Posterior vena cava (tissue), 2 donors: ENCODE measurements around the gene CHID1. TPM values are rescaled to one million over a fixed set of nuclear protein-coding genes. Genes with fewer than 3 reads are reported as not detected.

ENCODE experiments used
- DNase-seq: peaks from one replicate; pipeline ENCODE4 v3.0.0-alpha.2; 2020; ENCODE audit warnings: low spot score
- intact Hi-C, 2 donors: fragments of 100-400 bp; cut with DNase I; formaldehyde crosslinking; loops; one replicate each; pipeline versions ENCODE4 v1.14.1 to v1.14.2; 2022 to 2023
- total RNA-seq, 2 donors: library from RNA; stranded (reverse); fragmentation: NEBNext Ultra II Directional; extraction: Animal tissue kit (Norgen Biotek cat#: 25700); gene quantifications; one replicate each; pipeline ENCODE4 v1.2.1, GENCODE V29; 2021
- donor health status: DM: yes; HTN: yes; CAD: no.
- donor health status: DM: yes; HTN: yes; CAD: no.

CHID1 gene
- total RNA-seq, 2 donors from 2014 or later = 57.9 to 88.5 TPM

DNA sequence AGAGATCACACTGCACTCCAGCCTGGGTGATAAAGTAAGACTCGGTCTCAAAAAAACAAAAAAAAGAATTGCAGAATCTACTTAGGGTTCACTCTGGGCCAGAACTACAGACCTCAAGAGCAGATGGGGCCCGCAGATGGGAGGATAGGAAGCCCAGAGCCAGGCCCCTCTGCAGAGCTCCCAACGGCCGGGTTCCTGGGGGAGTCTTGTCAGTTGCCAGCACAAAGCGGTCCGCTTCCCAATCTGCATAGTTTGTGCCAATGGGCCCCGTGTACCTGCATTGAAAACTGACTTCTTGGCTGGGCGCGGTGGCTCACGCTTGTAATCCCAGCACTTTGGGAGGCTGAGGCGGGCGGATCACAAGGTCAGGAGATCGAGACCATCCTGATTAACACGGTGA, 1.7 kb upstream of the CHID1 start:
- DNase-seq = no peak
- intact Hi-C loops = no loop called here

DNA sequence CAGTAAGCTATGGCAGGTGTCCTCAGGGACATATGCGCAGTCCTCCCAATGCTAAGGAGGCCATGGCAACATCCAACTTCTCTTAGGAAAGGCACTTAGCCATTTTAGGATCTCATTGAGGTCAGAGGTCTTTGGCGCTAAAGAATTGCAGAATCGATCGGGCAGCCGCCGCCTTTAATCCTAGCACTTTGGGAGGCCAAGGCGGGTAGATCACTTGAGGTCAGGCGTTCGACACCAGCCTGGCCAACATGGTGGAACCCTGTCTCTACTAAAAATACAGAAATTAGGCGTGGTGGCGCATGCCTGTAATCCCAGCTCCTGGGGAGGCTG, 1.2 kb upstream of the CHID1 start:
- intact Hi-C loops = no loop called here
- DNase-seq = no peak

DNA sequence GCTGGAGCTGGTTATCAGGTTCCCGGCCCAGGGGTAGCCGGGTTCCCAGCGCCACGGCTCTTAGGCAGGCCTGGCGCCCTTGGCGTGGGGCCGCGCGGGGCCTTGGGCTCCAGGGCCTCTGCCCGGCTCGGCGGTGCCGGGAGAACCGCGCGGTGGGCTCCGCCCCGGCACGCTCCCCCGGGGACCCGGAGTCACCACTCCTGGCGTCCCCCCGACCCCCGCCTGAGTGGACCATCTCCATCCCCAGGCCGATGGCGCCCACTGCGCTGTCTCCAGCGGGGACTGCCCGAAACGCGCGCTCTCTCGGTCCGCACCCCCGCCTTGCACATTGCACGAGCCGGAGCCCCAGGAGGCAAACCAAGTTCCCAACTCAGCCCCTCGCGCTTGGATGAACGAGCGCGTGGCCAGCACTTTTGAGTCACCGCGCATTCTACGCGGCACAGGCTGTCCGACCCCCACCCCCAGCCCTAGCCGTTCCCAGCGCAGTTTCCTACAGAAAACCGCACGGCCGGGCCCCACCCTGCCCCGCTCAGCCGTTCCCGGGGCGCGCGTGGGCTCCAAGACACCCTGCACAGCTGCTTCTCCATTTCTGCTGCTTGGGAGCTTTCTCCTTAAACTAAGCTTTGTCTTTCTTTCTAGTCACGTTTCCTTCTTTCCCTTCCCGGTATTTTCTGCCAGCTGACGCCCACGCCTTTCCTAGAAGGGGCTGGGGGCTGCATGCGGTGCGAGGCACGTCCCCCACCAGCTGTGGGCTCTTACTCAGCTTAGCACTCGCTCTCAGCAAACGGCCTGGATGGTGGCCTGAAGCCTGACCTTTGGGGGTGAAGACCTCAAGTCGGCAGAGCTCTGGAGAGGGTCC, 650 bp upstream of the CHID1 start:
- intact Hi-C loops = no loop called here
- peak; percentile 89 for DNase-seq

DNA sequence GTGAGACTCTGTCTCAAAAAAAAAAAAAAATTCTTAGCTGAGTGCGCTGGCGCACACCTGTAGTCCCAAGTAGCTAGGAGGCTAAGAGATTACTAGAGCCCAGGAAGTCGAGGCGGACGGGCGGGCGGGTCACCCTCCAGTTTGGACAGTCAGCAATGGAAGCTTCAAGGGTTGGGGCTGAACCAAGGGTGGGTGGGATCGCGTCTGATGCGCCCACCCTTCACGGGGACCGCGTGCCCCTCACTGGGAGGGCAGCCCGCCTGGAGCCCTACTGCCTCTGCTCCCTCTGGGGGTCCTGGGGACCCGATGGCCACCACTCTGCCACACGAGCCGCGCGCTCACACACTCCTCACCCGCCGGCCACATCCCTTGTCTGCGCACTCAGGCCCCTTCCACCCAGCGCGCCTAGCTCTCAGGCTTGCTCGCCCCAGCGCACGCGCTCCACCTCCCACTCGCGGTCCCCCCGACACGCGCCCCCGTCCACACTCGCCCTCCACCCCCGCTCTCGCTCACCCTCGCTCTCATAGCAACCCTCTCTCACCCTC, 494 bp downstream of the CHID1 start:
- peak; percentile 82 for DNase-seq
- intact Hi-C loops = no loop called here

DNA sequence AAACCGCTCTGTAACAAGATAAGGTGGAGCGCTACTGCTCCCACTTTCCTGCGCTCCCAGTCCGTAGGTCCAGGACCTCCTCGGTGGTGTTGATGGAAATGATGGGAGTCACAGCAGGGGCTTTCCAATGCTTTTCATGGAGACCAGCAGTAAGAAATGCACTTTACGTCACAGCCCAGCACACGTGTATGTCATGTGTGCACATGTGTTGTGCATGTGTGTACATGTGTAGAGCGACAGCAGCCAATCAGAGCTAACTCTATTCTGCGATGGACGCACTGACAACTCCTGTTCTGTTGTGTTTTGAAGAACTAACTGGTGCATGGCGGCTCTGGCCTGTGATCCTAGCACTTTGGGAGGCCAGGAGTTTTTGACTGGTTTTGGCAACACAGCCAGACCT, 1.2 kb downstream of the CHID1 start:
- no peak for DNase-seq
- intact Hi-C loops = no loop called here

- DNase-seq = no peak
- intact Hi-C loops = no loop called here
Measured at GRCh38 chr11:908273-908672, 2.3 kb downstream of the CHID1 start.

GRCh38 chr11:907668-908067, 2.9 kb downstream of the CHID1 start:
- intact Hi-C loops = no loop called here

DNA sequence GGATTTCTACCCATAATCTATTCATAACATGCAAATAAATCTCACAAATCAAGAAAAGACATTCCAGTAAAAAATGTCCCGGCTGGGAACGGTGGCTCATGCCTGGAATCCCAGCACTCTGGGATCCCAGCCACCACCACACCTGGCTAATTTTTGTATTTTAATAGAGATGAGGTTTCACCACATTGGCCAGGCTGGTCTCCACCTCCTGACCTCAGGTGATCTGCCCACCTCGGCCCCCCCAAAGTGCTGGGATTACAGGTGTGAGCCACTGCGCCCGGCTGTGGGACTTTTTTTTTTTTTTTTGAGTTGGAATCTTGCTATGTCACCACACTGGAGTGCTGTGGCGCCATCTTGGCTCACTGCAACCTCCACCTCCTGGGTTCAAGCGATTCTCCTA, 4.7 kb downstream of the CHID1 start:
- no peak for DNase-seq
- intact Hi-C loops = no loop called here

More at GRCh38 chr11:907668-908067, 2.9 kb downstream of the CHID1 start:
- DNase-seq = no peak

DNA sequence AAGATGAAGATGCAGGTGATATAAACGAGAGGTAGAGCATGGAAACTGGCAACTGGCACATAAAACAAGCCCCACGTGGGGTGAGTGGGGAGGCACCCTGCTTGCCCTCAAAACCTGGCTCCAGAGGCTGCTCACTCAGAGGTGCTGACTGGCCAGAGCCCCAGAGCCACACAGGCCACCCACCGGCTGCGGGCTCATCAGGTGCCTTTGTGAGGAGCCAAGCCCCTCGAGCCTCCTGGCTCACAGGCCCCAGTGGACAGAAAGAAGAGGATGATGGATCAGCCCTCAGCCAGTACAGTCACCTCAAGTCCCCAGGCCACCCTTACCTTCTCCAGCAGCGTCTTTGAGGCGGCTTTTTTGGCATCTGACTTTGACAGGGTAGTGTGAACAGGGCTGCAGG, 6.2 kb downstream of the CHID1 start:
- no peak for DNase-seq
- intact Hi-C loops = no loop called here

DNA sequence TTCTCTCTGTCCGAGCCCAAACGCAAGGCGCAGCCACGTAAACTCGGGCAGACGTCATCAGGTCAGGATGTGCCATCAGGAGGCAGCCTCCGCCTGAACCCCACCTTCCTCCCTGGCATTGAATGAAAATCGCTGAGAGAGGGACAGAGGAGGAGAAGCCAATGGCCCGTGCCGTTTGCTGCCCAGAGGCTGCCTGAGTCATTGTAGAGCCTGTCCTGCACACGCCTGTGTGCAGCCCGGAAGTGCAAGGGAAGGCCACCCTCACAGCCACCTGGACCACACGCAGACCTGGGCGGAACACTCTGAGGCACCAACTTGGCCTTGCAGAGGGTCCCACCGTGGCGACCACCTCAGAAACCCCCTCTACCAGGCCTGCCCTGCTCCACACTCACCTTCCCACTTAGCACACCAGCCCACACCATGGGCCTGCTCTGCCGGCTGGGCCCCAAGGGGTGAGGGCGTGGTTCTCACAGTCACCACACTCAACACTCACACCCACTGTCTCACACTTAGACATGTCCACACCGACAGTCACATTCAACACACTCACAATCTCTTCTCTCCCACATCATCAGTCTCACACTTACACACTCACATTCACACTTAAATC, 9.1 kb downstream of the CHID1 start:
- no peak for DNase-seq
- intact Hi-C loops = no loop called here

- intact Hi-C loops = no loop called here
- DNase-seq = no peak
Measured at GRCh38 chr11:900545-900944, 10.1 kb downstream of the CHID1 start.

DNA sequence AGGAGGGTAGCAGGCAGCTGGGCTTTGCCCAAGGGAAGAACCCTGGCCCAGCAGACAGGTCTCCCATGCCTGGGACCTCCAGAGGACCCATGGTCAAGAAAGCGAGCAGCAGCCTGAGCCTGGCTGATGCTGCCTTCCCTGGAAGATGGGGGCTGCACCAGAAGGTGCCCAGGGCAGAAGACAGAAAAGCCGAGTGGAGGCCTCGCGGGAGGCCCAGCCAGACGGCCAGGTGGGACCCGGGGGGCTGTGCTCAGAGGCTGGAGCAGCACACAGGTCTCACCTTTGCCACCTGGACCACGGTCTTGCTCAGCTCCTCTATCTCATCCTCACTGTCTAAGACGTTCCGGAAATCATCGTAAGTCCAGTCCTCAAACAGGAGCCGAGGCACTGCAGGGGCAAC, 10.9 kb downstream of the CHID1 start:
- intact Hi-C loops = no loop called here
- no peak for DNase-seq

GRCh38 chr11:898540-899190, 11.9 kb downstream of the CHID1 start:
- intact Hi-C loops = no loop called here
- DNase-seq = no peak

DNA sequence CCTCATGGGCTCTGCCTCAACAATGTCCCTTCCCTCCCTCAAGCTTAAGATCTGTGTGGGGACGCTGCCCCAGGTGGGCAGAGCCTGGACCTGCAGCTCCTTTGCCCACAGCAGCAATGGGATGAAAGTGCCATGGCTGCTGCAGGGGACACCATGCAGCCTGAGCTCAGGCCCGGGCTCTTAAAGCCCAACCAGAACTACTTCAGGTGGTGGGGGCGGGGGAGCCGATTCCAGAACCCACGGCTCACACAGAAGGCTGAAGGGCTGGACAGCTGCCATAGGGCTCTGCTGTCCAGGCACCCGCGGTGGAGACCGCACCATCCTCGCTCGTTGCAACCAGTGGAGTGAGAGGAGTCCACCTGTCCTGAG, 12.5 kb downstream of the CHID1 start:
- DNase-seq = no peak
- intact Hi-C loops = no loop called here

- no peak for DNase-seq
- intact Hi-C loops = no loop called here
Measured at GRCh38 chr11:897253-898142, 13.1 kb downstream of the CHID1 start.

DNA sequence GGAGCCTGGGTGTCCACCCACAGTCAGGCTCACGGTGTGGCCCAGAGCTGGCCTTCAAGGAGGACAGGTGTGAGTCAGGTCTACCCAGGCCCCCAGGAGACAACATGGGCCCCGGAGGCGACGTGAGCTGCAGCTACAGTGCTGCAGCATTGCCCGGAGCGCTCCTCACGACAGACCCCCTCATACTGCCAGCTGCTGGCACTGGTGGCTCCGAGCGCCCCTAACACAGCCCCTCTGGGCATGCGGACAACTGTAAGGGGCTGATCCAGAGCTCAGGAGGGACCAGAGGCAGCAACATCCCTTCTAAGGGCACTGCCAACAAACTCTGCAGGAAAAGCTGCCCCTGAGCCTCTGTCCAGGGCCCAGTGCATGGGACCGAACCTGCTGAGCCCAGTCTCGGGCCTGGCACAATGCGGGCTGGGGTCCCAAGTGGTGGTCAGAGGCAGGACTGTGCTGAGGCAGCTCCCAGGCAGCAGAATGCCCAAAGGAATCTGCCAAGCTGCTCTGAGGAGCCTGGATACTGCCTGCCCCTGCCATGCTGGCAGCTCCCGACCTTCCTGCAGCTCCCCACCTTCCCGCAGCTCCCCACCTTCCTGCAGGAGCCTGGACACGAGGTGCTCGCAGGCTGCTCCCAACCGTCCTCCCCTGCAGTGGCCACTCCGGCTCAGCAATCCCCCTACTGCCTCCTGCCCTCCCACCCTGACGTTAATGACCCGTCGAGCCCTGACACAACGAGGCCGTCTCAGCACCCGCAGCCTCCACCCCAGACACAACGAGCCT, 15.1 kb downstream of the CHID1 start:
- no peak for DNase-seq
- intact Hi-C loops = no loop called here

- DNase-seq = no peak
- intact Hi-C loops = no loop called here
Measured at GRCh38 chr11:894575-895201, 15.9 kb downstream of the CHID1 start.

GRCh38 chr11:893008-893654, 17.5 kb downstream of the CHID1 start:
- intact Hi-C loops = no loop called here
- no peak for DNase-seq
